Heart left ventricle (tissue), 16 donors: ENCODE data around the gene LYST. TPM values are rescaled to one million over a fixed set of nuclear protein-coding genes. Genes with fewer than 3 reads are reported as not detected.
A peak's percentile ranks its signal among the peaks of the same experiment; 100 is the strongest.

ENCODE experiments used
- ATAC-seq, 4 donors: fragments of 200-7000 bp; cut with Tn5 transposase; one replicate each; pipeline ENCODE4 v1.9.1; 2020 to 2022; ENCODE audit warnings: moderate library complexity in 4 of 4, mild to moderate bottlenecking in 3 of 4, moderate number of reproducible peaks in 1 of 4
- DNase-seq, 5 donors: peaks; one replicate each; pipeline ENCODE4 v3.0.0-alpha.2; 2020
- H3K27ac ChIP-seq, 12 donors: fragments of 200-600 bp; sonication (generic) in 4 of 12; one replicate each; pipeline versions ENCODE4 v1.5.0 to v1.8.0; 2016 to 2022; ENCODE audit warnings: mild to moderate bottlenecking in 2 of 12
- H3K27me3 ChIP-seq, 9 donors: fragments of 200-600 bp; sonication (generic) in 2 of 9; one replicate each; pipeline versions ENCODE4 v1.5.1 to v1.8.0; 2016 to 2022; ENCODE audit warnings: mild to moderate bottlenecking in 3 of 9
- H3K36me3 ChIP-seq, 9 donors: fragments of 200-600 bp; sonication (generic) in 2 of 9; one replicate each; pipeline versions ENCODE4 v1.5.0 to v1.8.0; 2018 to 2022; ENCODE audit warnings: mild to moderate bottlenecking in 2 of 9
- H3K4me1 ChIP-seq, 12 donors: fragments of 200-600 bp; sonication (generic) in 4 of 12; one replicate each; pipeline versions ENCODE4 v1.5.0 to v1.8.0; 2016 to 2022; ENCODE audit warnings: mild to moderate bottlenecking in 3 of 12
- H3K4me3 ChIP-seq, 12 donors: fragments of 200-600 bp; sonication (generic) in 4 of 12; one replicate each; pipeline versions ENCODE4 v1.5.0 to v1.8.0; 2017 to 2022; ENCODE audit warnings: mild to moderate bottlenecking in 9 of 12, moderate library complexity in 4 of 12
- H3K9me3 ChIP-seq, 12 donors: fragments of 200-600 bp; sonication (generic) in 4 of 12; one replicate each; pipeline versions ENCODE4 v1.5.0 to v1.8.0; 2016 to 2022; ENCODE audit warnings: mild to moderate bottlenecking in 1 of 12
- POLR2A ChIP-seq, 2 donors: fragments of 450-650 bp; IDR thresholded peaks; one replicate each; pipeline ENCODE4 v1.6.1; 2017; ENCODE audit warnings: antibody characterized with exemption in 2 of 2, mild to moderate bottlenecking in 2 of 2, moderate library complexity in 2 of 2
- WGBS, 4 donors: extraction: QIAGEN DNeasy Blood & Tissue Kit in 2 of 4; methylation state at CpG; one replicate each; pipeline versions ENCODE4 v1.1.5 to v1.1.7; 2013 to 2018; 5-methylcytosine and 5-hydroxymethylcytosine counted together
- intact Hi-C, 10 donors: fragments of 100-400 bp; cut with DNase I; formaldehyde crosslinking; loops; one replicate each; pipeline versions ENCODE4 v1.11.1 to v1.14.2; 2022
- polyA plus RNA-seq, 2 donors: library from polyadenylated mRNA; stranded (reverse); fragments of 200-250 nt; gene quantifications; one replicate each; pipeline ENCODE4 v1.2.3, GENCODE V29; 2013
- total RNA-seq, 9 donors: library from RNA; depleted of rRNA in 2 of 9; stranded (reverse); fragments of >200 nt in 2 of 9; fragmentation: NEBNext Ultra II Directional in 3 of 9; extraction: Animal tissue kit (Norgen Biotek cat#: 25700) in 3 of 9; gene quantifications; one replicate each; pipeline versions ENCODE4 v1.1.0 to v1.2.4, GENCODE V29; 2016 to 2023
- TF ChIP-seq, protein P1 (sequence below), 12 donors: fragments of 200-600 bp; sonication (generic) in 4 of 12; IDR thresholded peaks; one replicate each; pipeline versions ENCODE4 v1.5.0 to v1.8.0; 2018 to 2022; ENCODE audit warnings: antibody characterized with exemption in 12 of 12, mild to moderate bottlenecking in 5 of 12
- donor health status: ischemic (EF 13 %, LVEDD 7.1; RV severe dilation, severe dysfunction).
- donor health status: healthy with polysubstance abuse.
- donor health status: DM: no; HTN: yes; CAD: no.
- donor health status: DM: no; HTN: no; CAD: no.
- donor health status: ischemic (EF 25% LVEDD 6.9; RV normal size, moderate dysfunction).
- donor health status: ischemic (EF 25% LVEDD 5.7; RV mildly dilated, moderate dysfunction).
- donor health status: healthy.
- donor health status: DM: yes; HTN: yes; CAD: no.
- donor health status: ischemic (EF 35%, LVEDD 5.7; RV mildly dilated, moderate dysfunction).
- donor health status: nonischemic (EF 11% LVEDD 7.7; RV severe dilation, severe dysfunction).
- donor health status: DM: yes; HTN: yes; CAD: no.
- donor health status: PGD.
- donor health status: ischemic (EF 29% LVEDD 5.4; RV normal size, mild dysfunction).
- donor health status: nonischemic (EF 23%, LVEDD 6.1; RV moderate dilation, normal function).

Gene LYST
- total and polyA plus RNA-seq, 11 donors = 3.4 to 22.5 (median 11.2) TPM

DNA sequence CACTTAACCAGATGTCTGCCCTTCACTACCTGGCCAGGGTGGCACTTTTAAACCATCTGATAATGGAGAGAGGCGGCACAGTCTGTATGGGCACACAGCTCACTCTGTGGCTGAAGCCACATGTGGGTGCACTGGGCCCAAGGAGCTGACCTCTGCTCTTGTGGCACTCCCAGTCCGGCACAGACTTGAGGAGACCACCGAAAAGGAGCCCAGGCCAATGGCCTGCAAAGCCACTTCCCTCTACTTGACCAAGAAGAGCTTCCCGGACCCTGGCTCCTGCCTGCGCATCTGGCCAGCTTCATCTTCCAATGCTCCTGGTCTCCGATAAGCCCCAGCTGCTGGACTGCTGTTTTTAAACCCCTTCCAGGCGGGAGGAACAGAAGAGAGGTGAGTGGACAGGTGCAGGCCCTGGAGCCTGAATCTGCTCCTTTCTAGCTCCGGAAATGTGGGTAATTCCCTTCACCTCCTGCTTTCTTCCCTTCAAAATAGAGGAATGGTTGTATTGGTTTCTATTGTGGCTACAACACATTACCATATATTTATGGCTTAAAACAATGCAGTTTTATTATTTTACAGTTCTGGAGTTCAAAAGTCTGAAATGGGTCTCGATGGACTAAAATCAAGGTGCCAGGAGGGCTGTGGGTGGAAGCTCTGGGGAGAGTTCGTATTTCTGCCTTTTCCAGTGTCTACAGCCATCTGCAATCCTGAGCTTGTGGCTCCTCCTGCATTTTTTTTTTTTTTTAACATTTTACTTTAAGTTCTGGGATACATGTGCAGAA is 228.8 kb downstream of the LYST start:
- H3K4me3 ChIP-seq = no peak overlapping the region
- TF ChIP-seq, protein P1, sequence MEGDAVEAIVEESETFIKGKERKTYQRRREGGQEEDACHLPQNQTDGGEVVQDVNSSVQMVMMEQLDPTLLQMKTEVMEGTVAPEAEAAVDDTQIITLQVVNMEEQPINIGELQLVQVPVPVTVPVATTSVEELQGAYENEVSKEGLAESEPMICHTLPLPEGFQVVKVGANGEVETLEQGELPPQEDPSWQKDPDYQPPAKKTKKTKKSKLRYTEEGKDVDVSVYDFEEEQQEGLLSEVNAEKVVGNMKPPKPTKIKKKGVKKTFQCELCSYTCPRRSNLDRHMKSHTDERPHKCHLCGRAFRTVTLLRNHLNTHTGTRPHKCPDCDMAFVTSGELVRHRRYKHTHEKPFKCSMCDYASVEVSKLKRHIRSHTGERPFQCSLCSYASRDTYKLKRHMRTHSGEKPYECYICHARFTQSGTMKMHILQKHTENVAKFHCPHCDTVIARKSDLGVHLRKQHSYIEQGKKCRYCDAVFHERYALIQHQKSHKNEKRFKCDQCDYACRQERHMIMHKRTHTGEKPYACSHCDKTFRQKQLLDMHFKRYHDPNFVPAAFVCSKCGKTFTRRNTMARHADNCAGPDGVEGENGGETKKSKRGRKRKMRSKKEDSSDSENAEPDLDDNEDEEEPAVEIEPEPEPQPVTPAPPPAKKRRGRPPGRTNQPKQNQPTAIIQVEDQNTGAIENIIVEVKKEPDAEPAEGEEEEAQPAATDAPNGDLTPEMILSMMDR (IDR thresholded peaks at IDR 0.05) = no peak
- H3K9me3 ChIP-seq = no peaks in the 10 kb centered on the region
- H3K27ac ChIP-seq = no peak overlapping the region
- ATAC-seq = no peak
- no peaks in the 10 kb centered on the region for H3K36me3 ChIP-seq
- H3K4me1 ChIP-seq = peaks cover 0 to 20% (median 0%) of the 10 kb centered on the region in 12 donors
- intact Hi-C loops = no loop called here
- 83 to 89% (median 88%) methylated on average over 10 of the region's 10 CpGs for WGBS, 4 donors
- peaks cover 0 to 21% (median 3%) of the 10 kb centered on the region in 9 donors for H3K27me3 ChIP-seq
- no peak for DNase-seq

DNA sequence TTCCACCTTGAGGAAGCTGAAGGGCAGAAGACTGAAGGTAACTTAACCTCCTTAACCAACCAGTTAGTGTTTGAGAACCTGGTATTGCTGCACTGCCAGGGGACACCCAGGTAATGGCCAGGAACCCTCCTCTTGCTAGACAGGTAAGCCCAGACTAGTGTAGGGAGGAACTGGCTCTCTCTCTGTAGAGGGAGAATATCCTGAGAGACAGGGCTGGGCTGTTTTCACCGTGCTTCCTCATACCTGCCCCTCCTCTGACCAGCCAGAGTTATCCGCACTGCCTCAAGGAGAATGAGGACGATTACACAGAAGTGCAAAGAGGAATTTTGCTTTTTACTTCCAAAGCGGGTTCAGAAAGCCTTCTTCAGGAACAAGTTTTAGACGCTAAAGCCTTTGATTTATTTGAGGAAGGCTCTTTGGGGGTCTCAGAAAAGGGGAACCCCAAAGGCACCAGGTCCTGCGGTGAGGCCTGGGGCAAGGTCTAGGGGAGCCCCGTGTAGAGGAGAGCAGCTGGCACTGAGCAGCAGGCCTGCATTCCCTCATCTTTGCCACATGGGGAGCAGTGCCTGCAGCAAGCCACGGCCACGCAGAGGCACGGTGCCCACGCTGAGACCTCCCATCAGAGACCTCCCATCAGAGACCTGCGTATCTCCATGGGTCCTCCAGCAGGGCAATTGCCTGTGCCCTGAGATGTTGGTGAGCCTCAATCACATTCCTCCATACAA is 230.6 kb downstream of the LYST start:
- ATAC-seq = no peak

DNA sequence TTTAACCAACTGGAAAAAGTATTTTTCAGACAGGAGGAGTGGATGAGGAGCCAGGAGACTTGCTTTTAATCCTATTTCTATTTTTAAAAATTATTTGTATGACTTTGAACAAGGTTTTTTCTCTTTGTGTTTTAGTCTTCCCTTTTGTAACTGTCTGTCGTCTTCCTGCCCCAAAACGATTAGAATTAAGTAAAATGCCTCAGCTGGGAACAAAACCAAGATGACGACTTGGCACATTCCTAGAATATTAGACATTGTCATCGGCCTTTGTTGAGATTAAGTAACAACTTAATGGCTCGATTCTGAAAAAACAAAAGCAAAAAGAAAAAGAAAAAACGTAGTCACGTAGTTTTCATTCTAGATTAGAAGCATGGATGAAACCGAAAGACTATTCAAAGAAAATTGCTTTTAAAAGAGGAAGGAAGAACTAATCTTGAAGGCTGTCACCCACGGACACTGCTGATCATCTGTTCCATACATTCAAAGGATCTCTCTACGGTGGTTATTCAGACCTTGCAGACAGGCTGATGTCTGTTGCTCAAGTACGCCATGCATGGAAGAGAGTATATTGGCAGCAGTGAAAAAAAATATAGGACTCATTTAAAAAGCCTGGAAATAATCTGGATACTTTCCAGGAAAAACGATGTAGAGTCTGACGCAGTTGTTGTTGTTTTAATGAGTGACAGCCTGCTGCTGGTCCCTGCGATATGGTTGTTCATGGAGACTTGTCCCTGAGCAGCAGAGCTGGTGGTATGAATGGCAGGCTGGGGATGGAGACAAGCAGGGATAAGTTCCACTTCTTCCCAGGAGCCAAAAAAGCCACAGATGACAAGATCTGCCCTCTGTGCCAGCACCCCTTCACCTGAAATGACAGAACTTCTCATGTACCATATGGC is 234.0 kb downstream of the LYST start:
- no peak for TF ChIP-seq POLR2A (IDR thresholded peaks at IDR 0.05)
- TF ChIP-seq, protein P1 (IDR thresholded peaks at IDR 0.05) = no peak
- Histone ChIP-seq H3K4me1 (peaks cover 0 to 6% (median 0%) of the 10 kb centered on the region in 12 donors), H3K4me3 (peak overlapping the region in 9 of 12 donors; percentile 4 to 47 (median 35)), H3K9me3 (no peaks in the 10 kb centered on the region), H3K36me3 (no peaks in the 10 kb centered on the region), H3K27me3 (peaks cover 0 to 7% (median 0%) of the 10 kb centered on the region in 9 donors), H3K27ac (peak overlapping the region in 1 of 12 donors; percentile 33)
- DNase-seq (no peak), ATAC-seq (no peak)
- intact Hi-C loops = no loop called here
- 28 to 35% (median 33%) methylated on average over 14 of the region's 14 CpGs for WGBS, 4 donors

More for the DNA sequence above, 230.6 kb downstream of the LYST start:
- TF ChIP-seq, protein P1 (IDR thresholded peaks at IDR 0.05) = no peak
- no peak for TF ChIP-seq POLR2A (IDR thresholded peaks at IDR 0.05)
- Histone ChIP-seq H3K9me3 (no peaks in the 10 kb centered on the region), H3K36me3 (no peaks in the 10 kb centered on the region), H3K4me3 (no peak overlapping the region), H3K27ac (no peak overlapping the region), H3K4me1 (peaks cover 0 to 6% (median 0%) of the 10 kb centered on the region in 12 donors), H3K27me3 (peaks cover 0 to 10% (median 0%) of the 10 kb centered on the region in 9 donors)
- intact Hi-C loops = no loop called here
- WGBS, 4 donors = 58 to 86% (median 72%) methylated on average over 6 to 12 of the region's 12 CpGs
- DNase-seq = no peak
